Loucy (cell line): ENCODE data around the gene CD207.

Source experiments
- CTCF ChIP-seq: fragments of 200-600 bp; sonication (generic); conservative IDR thresholded peaks from 2 replicates; pipeline ENCODE4 v1.5.1; 2014; ENCODE audit warnings: mild to moderate bottlenecking, antibody characterized with exemption, low read length
- EZH2phosphoT487 ChIP-seq: fragments of 200-600 bp; IDR thresholded peaks from 2 replicates; pipeline ENCODE4 v1.6.1; 2018; ENCODE audit warnings: antibody characterized with exemption, mild to moderate bottlenecking, moderate library complexity, borderline replicate concordance

GRCh38 chr2:70808983-70809958 lies 26.3 kb downstream of the CD207 start:
- no peak for TF ChIP-seq CTCF
- no peak for TF ChIP-seq EZH2phosphoT487
